ENCODE data around the gene KNCN.

KNCN gene

DNA sequence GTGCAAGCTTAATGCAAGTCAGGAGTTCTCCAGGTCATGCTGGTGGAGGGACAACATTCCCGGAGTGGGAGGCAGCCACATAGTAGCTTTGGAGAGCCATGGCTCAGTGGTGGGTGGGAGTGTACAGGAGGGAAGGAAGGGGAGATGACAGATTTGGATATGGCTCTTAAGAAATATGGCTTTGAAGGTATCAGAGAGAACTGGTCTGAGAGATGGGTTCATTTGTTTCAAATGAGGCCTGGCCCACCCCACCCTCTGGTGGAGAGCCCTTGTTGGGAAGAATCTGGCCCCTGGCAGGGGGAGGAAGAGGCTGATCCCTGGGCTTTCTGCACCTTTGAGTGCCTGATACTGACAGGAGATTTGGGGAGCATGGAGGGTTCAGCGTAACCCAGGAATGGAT, 55.7 kb downstream of the KNCN start:
- no CpG with 5 or more reads among the region's 2 CpGs for WGBS (ENCODE audit: extremely low coverage, insufficient coverage, insufficient read length)

More for the DNA sequence above, 55.7 kb downstream of the KNCN start:
- Histone ChIP-seq H3K9ac (ENCODE audit: low read length) (no peak overlapping the region), H3K4ac (ENCODE audit: low read depth, low read length) (no peak overlapping the region), H4K12ac (ENCODE audit: low read depth, low read length) (no peak overlapping the region), H2BK12ac (ENCODE audit: low read length) (no peak overlapping the region), H3K4me3 (ENCODE audit: low read depth, low read length) (no peak overlapping the region), H3K27ac (ENCODE audit: low read depth, low read length) (no peak overlapping the region), H3K18ac (ENCODE audit: low read length) (no peak overlapping the region), H2BK5ac (ENCODE audit: low read depth, low read length, poor library complexity) (no peak overlapping the region), H3K79me2 (ENCODE audit: control insufficient read depth, insufficient read depth, low read length, poor library complexity) (no peaks in the 10 kb centered on the region), H3K14ac (ENCODE audit: low read length) (no peak overlapping the region), H3K36me3 (ENCODE audit: control insufficient read depth in 1 of 2, insufficient read depth in 2 of 2, low read length in 2 of 2) (no peaks in the 10 kb centered on the region), H2AFZ (ENCODE audit: insufficient read depth, low read length, poor library complexity) (no peak overlapping the region), H2BK120ac (ENCODE audit: insufficient read depth, low read length, poor library complexity) (no peak overlapping the region), H3K4me1 (ENCODE audit: control insufficient read depth in 1 of 2, insufficient read depth in 2 of 2, low read length in 2 of 2) (no peaks in the 10 kb centered on the region), H3K9me3 (ENCODE audit: insufficient read depth, low read depth, low read length) (peaks cover 9% of the 10 kb centered on the region), H3K79me1 (ENCODE audit: low read length) (no peaks in the 10 kb centered on the region), H4K91ac (ENCODE audit: low read depth, low read length) (no peak overlapping the region), H2AK5ac (ENCODE audit: low read length) (no peak overlapping the region), H3K4me2 (ENCODE audit: low read length) (no peak overlapping the region), H3K23ac (ENCODE audit: low read length) (no peak overlapping the region), H4K8ac (ENCODE audit: low read depth, low read length) (no peak overlapping the region), H3K27me3 (ENCODE audit: insufficient read depth, low read length) (peaks cover 42% of the 10 kb centered on the region)
- peak in 1 of 2 donors; percentile 13 for DNase-seq
